Cardiac fibroblast (primary cell): Measurements from ENCODE around the gene LRP6.

ENCODE experiments used
- DNase-seq, 2 donors: peaks; one replicate each; pipeline versions ENCODE4 v3.0.0 to v3.0.0-alpha.2; 2010; ENCODE audit warnings: low read depth in 2 of 2
- H3K4me3 ChIP-seq, 2 donors: replicated peaks in 1 of 2; 1 replicate in 1 of 2; 2 replicates in 1 of 2; pipeline ENCODE4 v1.5.1; 2011; ENCODE audit warnings: low read depth in 2 of 2, low read length in 2 of 2, mild to moderate bottlenecking in 2 of 2, moderate library complexity in 1 of 2
- CTCF ChIP-seq: IDR thresholded peaks from one replicate; pipeline ENCODE4 v1.5.1; 2011; ENCODE audit warnings: low read depth, mild to moderate bottlenecking, low read length, inconsistent platforms

LRP6 gene

GRCh38 chr12:12198124-12198523, 68.7 kb downstream of the LRP6 start:
- no peak for DNase-seq
- no peak for TF ChIP-seq CTCF
- no peak overlapping the region for H3K4me3 ChIP-seq

DNA sequence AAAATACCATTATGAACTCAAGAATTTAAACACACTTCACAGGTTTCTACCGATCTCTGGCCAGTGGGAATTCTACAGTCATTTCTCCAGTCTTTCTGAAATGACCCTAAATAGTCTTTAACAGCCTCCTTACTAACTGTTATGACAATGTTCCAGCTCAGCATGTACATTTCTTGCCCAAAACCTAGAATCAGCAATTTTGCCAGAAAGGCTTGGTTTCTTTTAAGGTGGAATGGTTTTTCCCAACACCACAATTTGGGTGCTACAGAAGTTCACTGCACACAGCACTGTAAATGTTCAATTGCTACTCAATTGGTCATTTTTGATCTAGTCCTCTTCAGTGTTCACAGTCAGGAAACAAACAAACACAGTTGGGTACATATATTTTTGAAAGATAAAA, 69.7 kb downstream of the LRP6 start:
- DNase-seq, result no peak

GRCh38 chr12:12195516-12195915, 71.3 kb downstream of the LRP6 start:
- DNase-seq, result peak in 1 of 2 donors; percentile 10
- no peak overlapping the region for H3K4me3 ChIP-seq
- no peak for TF ChIP-seq CTCF

More for the DNA sequence above, 69.7 kb downstream of the LRP6 start:
- no peak for TF ChIP-seq CTCF
- H3K4me3 ChIP-seq, result no peak overlapping the region

- no peak for TF ChIP-seq CTCF
These were observed 71.8 kb downstream of the LRP6 start for GRCh38 chr12:12195081-12195480.

GRCh38 chr12:12194206-12194605, 72.6 kb downstream of the LRP6 start:
- no peak for TF ChIP-seq CTCF
- H3K4me3 ChIP-seq, result no peak overlapping the region
- DNase-seq, result peak in 1 of 2 donors; percentile 64

More at GRCh38 chr12:12195081-12195480, 71.8 kb downstream of the LRP6 start:
- no peak for DNase-seq
- H3K4me3 ChIP-seq, result no peak overlapping the region

DNA sequence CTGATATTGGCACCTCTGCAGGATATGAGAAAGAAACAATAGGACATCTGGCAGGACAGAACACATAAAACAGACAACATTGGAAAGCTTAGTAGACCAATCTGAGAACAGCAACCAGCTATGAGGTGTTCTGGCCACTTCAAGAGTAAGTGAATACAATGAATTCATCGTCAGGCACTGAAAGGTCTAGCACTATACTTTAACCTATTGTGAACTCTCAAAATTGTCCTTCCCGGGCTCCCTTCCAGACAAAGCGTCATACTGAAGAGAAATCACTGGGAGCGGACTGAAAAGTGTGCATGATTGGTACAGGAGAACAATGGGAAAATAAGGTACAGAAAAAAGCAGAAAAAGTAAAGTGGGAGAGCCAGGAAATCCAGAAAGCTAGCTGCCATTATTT, 75.8 kb downstream of the LRP6 start:
- DNase-seq, result peak in 1 of 2 donors; percentile 40
- TF ChIP-seq CTCF, result no peak
- no peak overlapping the region for H3K4me3 ChIP-seq

DNA sequence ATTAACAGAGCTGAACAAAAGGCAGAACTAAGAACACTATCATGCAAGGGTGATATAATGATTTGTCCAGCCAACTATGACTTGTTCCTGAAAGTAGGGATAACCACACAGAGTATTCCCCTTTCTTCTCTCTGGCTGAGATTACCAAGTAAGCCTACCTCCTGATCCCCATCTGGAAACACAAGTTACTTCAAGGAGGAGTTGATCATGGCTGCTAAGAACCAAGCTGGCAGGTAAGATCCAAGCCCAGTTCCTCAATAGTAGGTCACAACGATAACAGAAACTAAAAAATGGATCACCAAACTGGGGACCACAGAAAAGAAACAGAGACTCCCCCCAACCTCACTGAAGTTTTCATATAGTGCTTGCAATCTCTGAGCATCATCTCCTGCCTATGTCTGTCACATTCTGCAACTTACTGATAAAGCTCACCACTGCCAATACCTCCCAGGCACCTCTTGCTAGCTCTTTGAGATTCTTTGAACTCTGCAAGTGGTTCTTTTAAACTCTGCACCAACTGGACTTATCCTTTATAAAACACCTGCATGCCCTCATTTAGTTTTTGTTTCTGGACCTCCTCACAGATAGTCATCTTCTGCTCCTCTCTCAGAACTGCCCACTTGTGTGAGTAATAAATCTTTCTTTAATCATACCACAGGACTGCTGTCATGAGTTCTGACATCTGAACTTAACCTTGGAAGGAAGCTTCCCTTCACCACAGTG, 76.6 kb downstream of the LRP6 start:
- no peak overlapping the region for H3K4me3 ChIP-seq
- no peak for TF ChIP-seq CTCF
- DNase-seq, result peak in 1 of 2 donors; percentile 24
